MM.1S (cell line): ENCODE results near the gene LGR4.

Source experiments
- DNase-seq: peaks from one replicate; pipeline ENCODE4 v3.0.0-alpha.2; 2015
- H2AFZ ChIP-seq: fragments of 300-600 bp; sonication (generic); 2 replicates; pipeline ENCODE4 v1.6.0; 2016; ENCODE audit warnings: antibody characterized with exemption, low read length
- H3F3A ChIP-seq: fragments of 300-600 bp; sonication (generic); 2 replicates; pipeline ENCODE4 v1.6.1; 2016; ENCODE audit warnings: mild to moderate bottlenecking, antibody characterized with exemption, low read length, moderate library complexity, mixed read lengths; ENCODE audit not compliant: insufficient read depth
- H3K27ac ChIP-seq: fragments of 300-600 bp; sonication (generic); 2 replicates; pipeline ENCODE4 v1.5.1; 2016; ENCODE audit warnings: mild to moderate bottlenecking, low read length
- H3K27me3 ChIP-seq: fragments of 300-600 bp; sonication (generic); replicated peaks from 2 replicates; pipeline ENCODE4 v1.6.0; 2016; ENCODE audit warnings: low read length; ENCODE audit not compliant: insufficient read depth
- H3K36me3 ChIP-seq: fragments of 300-600 bp; sonication (generic); replicated peaks from 2 replicates; pipeline ENCODE4 v1.6.1; 2016; ENCODE audit warnings: mild to moderate bottlenecking, low read length, mixed read lengths; ENCODE audit not compliant: insufficient read depth
- H3K4me1 ChIP-seq: fragments of 300-600 bp; sonication (generic); 2 replicates; pipeline ENCODE4 v1.6.1; 2016; ENCODE audit warnings: low read length, mixed read lengths
- H3K4me2 ChIP-seq: fragments of 300-600 bp; sonication (generic); 2 replicates; pipeline ENCODE4 v1.6.0; 2016; ENCODE audit warnings: low read depth, low read length
- H3K4me3 ChIP-seq: fragments of 300-600 bp; sonication (generic); 2 replicates; pipeline ENCODE4 v1.5.1; 2016; ENCODE audit warnings: low read length, mixed read lengths
- H3K79me2 ChIP-seq: fragments of 300-600 bp; sonication (generic); 2 replicates; pipeline ENCODE4 v1.6.1; 2016; ENCODE audit warnings: mixed run types, low read length, mixed read lengths
- H3K9ac ChIP-seq: fragments of 300-600 bp; sonication (generic); 2 replicates; pipeline ENCODE4 v1.6.1; 2016; ENCODE audit warnings: low read length, mixed read lengths
- H3K9me2 ChIP-seq: fragments of 300-600 bp; sonication (generic); replicated peaks from 2 replicates; pipeline ENCODE4 v1.6.1; 2016; ENCODE audit warnings: mild to moderate bottlenecking, low read length, mixed read lengths; ENCODE audit not compliant: insufficient read depth
- H3K9me3 ChIP-seq: fragments of 300-600 bp; sonication (generic); replicated peaks from 2 replicates; pipeline ENCODE4 v1.6.1; 2016; ENCODE audit warnings: mild to moderate bottlenecking, low read length, mixed read lengths; ENCODE audit not compliant: insufficient read depth
- H4K20me1 ChIP-seq: fragments of 300-600 bp; sonication (generic); 2 replicates; pipeline ENCODE4 v1.6.1; 2016; ENCODE audit warnings: mild to moderate bottlenecking, low read length, moderate library complexity, mixed read lengths; ENCODE audit not compliant: insufficient read depth
- CTCF ChIP-seq: fragments of 300-600 bp; sonication (generic); IDR thresholded peaks from 2 replicates; pipeline ENCODE4 v1.5.1; 2016; ENCODE audit warnings: antibody characterized with exemption, low read length, mixed read lengths
- EZH2 ChIP-seq: fragments of 300-600 bp; sonication (generic); optimal IDR thresholded peaks from 2 replicates; pipeline ENCODE3; 2017; ENCODE audit warnings: low read depth, mild to moderate bottlenecking, antibody characterized with exemption, low read length, mixed read lengths
- EZH2phosphoT487 ChIP-seq: fragments of 300-600 bp; sonication (generic); IDR thresholded peaks from 2 replicates; pipeline ENCODE4 v1.6.1; 2018; ENCODE audit warnings: antibody characterized with exemption, low read length

Gene LGR4

GRCh38 chr11:27470166-27470565 is 2.4 kb downstream of the LGR4 start:
- Histone ChIP-seq H3K9me2 (no peaks in the 10 kb centered on the region), H3K4me1 (no peaks in the 10 kb centered on the region), H3K79me2 (no peaks in the 10 kb centered on the region), H3K27me3 (no peaks in the 10 kb centered on the region), H3K9ac (no peak overlapping the region), H3K4me3 (no peak overlapping the region), H3K27ac (no peak overlapping the region), H3F3A (no peaks in the 10 kb centered on the region), H2AFZ (no peak overlapping the region), H3K4me2 (no peak overlapping the region), H4K20me1 (no peaks in the 10 kb centered on the region), H3K36me3 (no peaks in the 10 kb centered on the region), H3K9me3 (no peaks in the 10 kb centered on the region)
- TF ChIP-seq EZH2 (no peak), CTCF (no peak), EZH2phosphoT487 (no peak)
- DNase-seq, result no peak

GRCh38 chr11:27468995-27469695 is 3.4 kb downstream of the LGR4 start:
- no peak overlapping the region for H3K4me3 ChIP-seq
- no peak overlapping the region for H3K4me2 ChIP-seq

GRCh38 chr11:27468209-27468994 is 4.2 kb downstream of the LGR4 start:
- Histone ChIP-seq H3K27ac (no peak overlapping the region), H3F3A (no peaks in the 10 kb centered on the region), H3K4me2 (no peak overlapping the region), H3K9me3 (no peaks in the 10 kb centered on the region), H3K9ac (no peak overlapping the region), H3K36me3 (no peaks in the 10 kb centered on the region), H3K4me3 (no peak overlapping the region), H4K20me1 (no peaks in the 10 kb centered on the region), H2AFZ (no peak overlapping the region), H3K79me2 (no peaks in the 10 kb centered on the region), H3K9me2 (no peaks in the 10 kb centered on the region), H3K27me3 (no peaks in the 10 kb centered on the region), H3K4me1 (no peaks in the 10 kb centered on the region)
- TF ChIP-seq EZH2 (no peak), EZH2phosphoT487 (no peak), CTCF (no peak)
- DNase-seq, result no peak

More at GRCh38 chr11:27468995-27469695, 3.4 kb downstream of the LGR4 start:
- H3K4me1 ChIP-seq, result no peaks in the 10 kb centered on the region
- TF ChIP-seq CTCF (no peak), EZH2 (no peak), EZH2phosphoT487 (no peak)
- no peaks in the 10 kb centered on the region for H3K36me3 ChIP-seq
- no peak overlapping the region for H3K27ac ChIP-seq
- no peak for DNase-seq
- no peaks in the 10 kb centered on the region for H3K79me2 ChIP-seq
- H3K9me3 ChIP-seq, result no peaks in the 10 kb centered on the region
- no peaks in the 10 kb centered on the region for H4K20me1 ChIP-seq
- H2AFZ ChIP-seq, result no peak overlapping the region
- H3K27me3 ChIP-seq, result no peaks in the 10 kb centered on the region
- H3K9me2 ChIP-seq, result no peaks in the 10 kb centered on the region
- H3F3A ChIP-seq, result no peaks in the 10 kb centered on the region
- no peak overlapping the region for H3K9ac ChIP-seq
